IMR-90 (cell line): ENCODE results near the gene OPN4. TPM values are rescaled to one million over a fixed set of nuclear protein-coding genes. Genes with fewer than 3 reads are reported as not detected.

ENCODE experiments used
- ATAC-seq: fragments of 200-7000 bp; cut with Tn5 transposase; 2 replicates; pipeline ENCODE4 v1.9.1; 2020; ENCODE audit warnings: low read depth, mild to moderate bottlenecking, moderate library complexity
- BruUV-seq: library from RNA; stranded (reverse); fragments of 400-500 nt; replicated peaks from 2 replicates; lab custom pipeline; 2021; lab: Mats Ljungman, UMichigan
- CTCF ChIA-PET: fragments of 300-600 bp; formaldehyde crosslinking; extraction: SDS; loops from one replicate; lab custom pipeline; 2021; ENCODE audit warnings: antibody characterized with exemption; lab: Yijun Ruan, JAX
- POLR2A ChIA-PET: fragments of 300-600 bp; sonication (Branson Sonifier 250); formaldehyde crosslinking; loops from one replicate; lab custom pipeline; 2022; ENCODE audit warnings: antibody characterized with exemption; ENCODE audit not compliant: unreplicated experiment; lab: Charles Lee
- DNase-seq: peaks from one replicate; pipeline ENCODE4 v3.0.0; 2013
- H2AFZ ChIP-seq: replicated peaks from 2 replicates; pipeline ENCODE3; 2013; ENCODE audit warnings: low read length, mild to moderate bottlenecking; ENCODE audit not compliant: poor library complexity
- H2AK5ac ChIP-seq: 2 replicates; pipeline ENCODE4 v1.6.1; 2013; ENCODE audit warnings: low read depth, low read length, inconsistent platforms
- H2AK9ac ChIP-seq: replicated peaks from 2 replicates; pipeline ENCODE3; 2013; ENCODE audit warnings: mild to moderate bottlenecking, low read depth, low read length, moderate library complexity; ENCODE audit not compliant: poor library complexity
- H2BK120ac ChIP-seq: 2 replicates; pipeline ENCODE4 v1.6.1; 2013; ENCODE audit warnings: low read depth, low read length, inconsistent platforms
- H2BK15ac ChIP-seq: 3 replicates; pipeline ENCODE4 v1.6.1; 2013; ENCODE audit warnings: low read depth, low read length, inconsistent platforms
- H2BK20ac ChIP-seq: 2 replicates; pipeline ENCODE4 v1.6.1; 2013; ENCODE audit warnings: low read depth, mild to moderate bottlenecking, inconsistent platforms, low read length, moderate library complexity
- H2BK5ac ChIP-seq: 2 replicates; pipeline ENCODE4 v1.6.1; 2013; ENCODE audit warnings: mild to moderate bottlenecking, low read depth, low read length, inconsistent platforms; ENCODE audit not compliant: poor library complexity, severe bottlenecking
- H3K14ac ChIP-seq: replicated peaks from 2 replicates; pipeline ENCODE4 v1.6.1; 2013; ENCODE audit warnings: low read depth, low read length, inconsistent platforms
- H3K18ac ChIP-seq: 2 replicates; pipeline ENCODE4 v1.6.1; 2013; ENCODE audit warnings: low read depth, low read length, control low read depth
- H3K23ac ChIP-seq: 2 replicates; pipeline ENCODE4 v1.6.1; 2013; ENCODE audit warnings: low read depth, low read length, inconsistent platforms
- H3K27ac ChIP-seq: 2 replicates; pipeline ENCODE4 v1.5.1; 2013; ENCODE audit warnings: mild to moderate bottlenecking, control low read depth, low read length; ENCODE audit not compliant: insufficient read depth
- H3K27me3 ChIP-seq: 2 replicates; pipeline ENCODE4 v1.6.1; 2013; ENCODE audit warnings: low read length; ENCODE audit not compliant: control insufficient read depth, insufficient read depth
- H3K36me3 ChIP-seq: 2 replicates; pipeline ENCODE4 v1.6.1; 2013; ENCODE audit warnings: low read length, mixed read lengths; ENCODE audit not compliant: control insufficient read depth, insufficient read depth
- H3K4ac ChIP-seq: 2 replicates; pipeline ENCODE4 v1.6.1; 2013; ENCODE audit warnings: low read depth, low read length, inconsistent platforms
- H3K4me1 ChIP-seq: 2 replicates; pipeline ENCODE4 v1.6.1; 2013; ENCODE audit warnings: low read length, mixed read lengths; ENCODE audit not compliant: control insufficient read depth, insufficient read depth
- H3K4me2 ChIP-seq: 2 replicates; pipeline ENCODE4 v1.6.1; 2013; ENCODE audit warnings: low read depth, mild to moderate bottlenecking, control low read depth, low read length, moderate library complexity
- H3K4me3 ChIP-seq: 2 replicates; pipeline ENCODE4 v1.5.1; 2013; ENCODE audit warnings: low read depth, mild to moderate bottlenecking, control low read depth, low read length, moderate library complexity; ENCODE audit not compliant: insufficient read depth
- H3K56ac ChIP-seq: 2 replicates; pipeline ENCODE4 v1.6.1; 2013; ENCODE audit warnings: low read length, inconsistent platforms; ENCODE audit not compliant: insufficient read depth; ENCODE audit errors: extremely low read depth
- H3K79me1 ChIP-seq, 2 experiments: 2 replicates each; pipeline ENCODE4 v1.6.1; 2013; ENCODE audit warnings: low read length in 2 of 2, inconsistent platforms in 1 of 2, low read depth in 1 of 2
- H3K9ac ChIP-seq: 2 replicates; pipeline ENCODE4 v1.6.1; 2013; ENCODE audit warnings: low read depth, low read length, control low read depth
- H3K9me1 ChIP-seq: 2 replicates; pipeline ENCODE4 v1.6.1; 2013; ENCODE audit warnings: low read length, inconsistent platforms; ENCODE audit not compliant: insufficient read depth
- H3K9me3 ChIP-seq: 2 replicates; pipeline ENCODE4 v1.6.1; 2013; ENCODE audit warnings: low read length; ENCODE audit not compliant: control insufficient read depth, insufficient read depth
- H4K20me1 ChIP-seq: 2 replicates; pipeline ENCODE4 v1.6.1; 2013; ENCODE audit warnings: low read length, inconsistent platforms; ENCODE audit not compliant: insufficient read depth
- H4K5ac ChIP-seq: 2 replicates; pipeline ENCODE4 v1.6.1; 2013; ENCODE audit warnings: mild to moderate bottlenecking, low read depth, low read length, control low read depth
- H4K8ac ChIP-seq, 2 experiments: 2 replicates each; pipeline ENCODE4 v1.6.1; 2013; ENCODE audit warnings: low read depth in 2 of 2, low read length in 2 of 2, control low read depth in 1 of 2, inconsistent platforms in 1 of 2
- H4K91ac ChIP-seq: 2 replicates; pipeline ENCODE4 v1.6.1; 2013; ENCODE audit warnings: low read depth, low read length, inconsistent platforms; ENCODE audit not compliant: insufficient read depth
- BHLHE40 ChIP-seq: fragments of 150-350 bp; IDR thresholded peaks from 2 replicates; pipeline ENCODE4 v1.6.1; 2016; ENCODE audit warnings: mild to moderate bottlenecking, low read depth, low read length
- FOS ChIP-seq: fragments of 150-350 bp; IDR thresholded peaks from 2 replicates; pipeline ENCODE4 v1.6.1; 2016; ENCODE audit warnings: low read depth, low read length
- RCOR1 ChIP-seq: IDR thresholded peaks from 2 replicates; pipeline ENCODE4 v1.6.1; 2012; ENCODE audit warnings: mild to moderate bottlenecking, low read length, improper control_type of control experiment; ENCODE audit not compliant: insufficient replicate concordance
- SMC3 ChIP-seq: fragments of 150-350 bp; IDR thresholded peaks from 2 replicates; pipeline ENCODE4 v1.6.1; 2016; ENCODE audit warnings: low read depth, mild to moderate bottlenecking, antibody characterized with exemption, low read length, moderate library complexity
- WGBS, 2 experiments: methylation state at CpG; one replicate each; pipeline versions ENCODE4 v1.1.5 to v1.1.7; 2013; ENCODE audit warnings: missing lambda C conversion rate in 2 of 2; ENCODE audit not compliant: insufficient read length in 1 of 2; ENCODE audit errors: extremely low coverage in 2 of 2; 5-methylcytosine and 5-hydroxymethylcytosine counted together
- dilution Hi-C: fragments of 300-500 bp; cut with HindIII; formaldehyde crosslinking; loops from one replicate; pipeline ENCODE4 v1.14.3; 2018; ENCODE audit warnings: low sequenced_read_pairs; ENCODE audit not compliant: unreplicated experiment
- in situ Hi-C: fragments of 300-500 bp; cut with MboI; formaldehyde crosslinking; loops from 3 replicates; pipeline ENCODE4 v1.14.3; 2019; ENCODE audit warnings: low sequenced_read_pairs, inconsistent platforms, mixed read lengths
- intact Hi-C: fragments of 100-400 bp; cut with micrococcal nuclease; formaldehyde crosslinking; loops from 2 replicates; pipeline ENCODE4 v1.10.0; 2022
- polyA plus RNA-seq, 3 experiments: library from polyadenylated mRNA; depleted of rRNA; stranded (reverse); fragments of >200 nt; gene quantifications; 2 replicates each; pipeline ENCODE4 v1.2.3, GENCODE V29; 2012; ENCODE audit warnings: low replicate concordance in 1 of 3
- total RNA-seq: library from RNA; depleted of rRNA; stranded (reverse); fragments of >200 nt; gene quantifications from 2 replicates; pipeline ENCODE4 v1.2.3, GENCODE V29; 2012
- TF ChIP-seq, protein P1 (sequence below): fragments of 150-350 bp; IDR thresholded peaks from 2 replicates; pipeline ENCODE4 v1.6.1; 2016; ENCODE audit warnings: low read depth, mild to moderate bottlenecking, low read length, moderate library complexity, borderline replicate concordance
- TF ChIP-seq, protein P2 (sequence below): conservative IDR thresholded peaks from 2 replicates; pipeline ENCODE4 v1.5.1; 2012; ENCODE audit warnings: mild to moderate bottlenecking, low read depth, low read length, improper control_type of control experiment

Gene OPN4
- total and polyA plus RNA-seq, 2 of the 4 experiments (the other 2 are of a cell fraction) = 0.03 TPM; not detected in 1

DNA sequence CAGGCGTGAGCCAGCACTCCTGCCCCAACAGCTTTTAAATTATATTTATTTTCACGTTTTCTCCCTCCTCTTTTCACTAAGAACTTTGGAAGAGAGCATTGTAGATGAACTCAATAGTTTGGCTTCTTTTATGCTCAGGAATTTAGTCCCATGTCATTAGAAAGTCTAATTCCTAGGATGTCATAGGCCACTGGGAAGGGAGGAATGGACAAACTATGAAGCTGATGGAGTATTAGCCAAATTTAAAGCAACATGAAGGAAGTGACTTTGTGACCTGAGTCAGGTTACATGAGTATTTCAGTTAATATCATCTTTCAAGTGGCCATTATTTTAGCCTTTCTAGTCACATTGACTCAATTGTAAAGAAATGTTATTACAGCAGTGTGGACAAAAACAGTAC, 18.0 kb upstream of the OPN4 start:
- in situ Hi-C loops (no loop called here), dilution Hi-C loops (no loop called here), intact Hi-C loops (no loop called here)
- Histone ChIP-seq H3K79me1 (no peaks in the 10 kb centered on the region), H4K20me1 (no peaks in the 10 kb centered on the region), H4K5ac (no peak overlapping the region), H2BK20ac (no peak overlapping the region), H2BK5ac (peak overlapping the region; percentile 72), H2BK15ac (no peak overlapping the region), H4K8ac (no peak overlapping the region), H2AK9ac (no peak overlapping the region), H3K4me1 (peaks cover 10% of the 10 kb centered on the region), H4K91ac (no peak overlapping the region), H3K27me3 (no peaks in the 10 kb centered on the region), H3K27ac (no peak overlapping the region), H3K56ac (no peak overlapping the region), H3K9ac (no peak overlapping the region), H3K4ac (peak overlapping the region; percentile 37; the same call in 1 of the 2 replicates), H3K9me3 (no peaks in the 10 kb centered on the region), H3K9me1 (no peaks in the 10 kb centered on the region; the same call in 1 of the 2 replicates), H3K14ac (no peak overlapping the region), H2AFZ (no peak overlapping the region), H3K4me3 (no peak overlapping the region), H3K4me2 (no peak overlapping the region), H3K23ac (no peak overlapping the region), H2AK5ac (no peak overlapping the region), H2BK120ac (0 out of 2 replicates have a peak overlapping the region, but pooled peaks have one; percentile 57), H3K36me3 (no peaks in the 10 kb centered on the region), H3K18ac (peak overlapping the region; percentile 9; the same call in 1 of the 2 replicates)
- no peak for ATAC-seq
- ChIA-PET CTCF (interaction anchor here (1.2 kb wide), 1 partner anchor 18 kb away, joined by 3 read pairs; the partner anchor contains the start of gene OPN4), POLR2A (no interaction called here)
- no TSS peak for BruUV-seq
- WGBS, 2 experiments = no CpG with 5 or more reads among the region's 2 CpGs
- TF ChIP-seq, protein P1, sequence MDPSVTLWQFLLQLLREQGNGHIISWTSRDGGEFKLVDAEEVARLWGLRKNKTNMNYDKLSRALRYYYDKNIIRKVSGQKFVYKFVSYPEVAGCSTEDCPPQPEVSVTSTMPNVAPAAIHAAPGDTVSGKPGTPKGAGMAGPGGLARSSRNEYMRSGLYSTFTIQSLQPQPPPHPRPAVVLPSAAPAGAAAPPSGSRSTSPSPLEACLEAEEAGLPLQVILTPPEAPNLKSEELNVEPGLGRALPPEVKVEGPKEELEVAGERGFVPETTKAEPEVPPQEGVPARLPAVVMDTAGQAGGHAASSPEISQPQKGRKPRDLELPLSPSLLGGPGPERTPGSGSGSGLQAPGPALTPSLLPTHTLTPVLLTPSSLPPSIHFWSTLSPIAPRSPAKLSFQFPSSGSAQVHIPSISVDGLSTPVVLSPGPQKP = no peak
- TF ChIP-seq FOS = no peak
- no peak for TF ChIP-seq RCOR1
- no peak for TF ChIP-seq BHLHE40
- TF ChIP-seq, protein P2, sequence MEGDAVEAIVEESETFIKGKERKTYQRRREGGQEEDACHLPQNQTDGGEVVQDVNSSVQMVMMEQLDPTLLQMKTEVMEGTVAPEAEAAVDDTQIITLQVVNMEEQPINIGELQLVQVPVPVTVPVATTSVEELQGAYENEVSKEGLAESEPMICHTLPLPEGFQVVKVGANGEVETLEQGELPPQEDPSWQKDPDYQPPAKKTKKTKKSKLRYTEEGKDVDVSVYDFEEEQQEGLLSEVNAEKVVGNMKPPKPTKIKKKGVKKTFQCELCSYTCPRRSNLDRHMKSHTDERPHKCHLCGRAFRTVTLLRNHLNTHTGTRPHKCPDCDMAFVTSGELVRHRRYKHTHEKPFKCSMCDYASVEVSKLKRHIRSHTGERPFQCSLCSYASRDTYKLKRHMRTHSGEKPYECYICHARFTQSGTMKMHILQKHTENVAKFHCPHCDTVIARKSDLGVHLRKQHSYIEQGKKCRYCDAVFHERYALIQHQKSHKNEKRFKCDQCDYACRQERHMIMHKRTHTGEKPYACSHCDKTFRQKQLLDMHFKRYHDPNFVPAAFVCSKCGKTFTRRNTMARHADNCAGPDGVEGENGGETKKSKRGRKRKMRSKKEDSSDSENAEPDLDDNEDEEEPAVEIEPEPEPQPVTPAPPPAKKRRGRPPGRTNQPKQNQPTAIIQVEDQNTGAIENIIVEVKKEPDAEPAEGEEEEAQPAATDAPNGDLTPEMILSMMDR = no peak
- TF ChIP-seq SMC3 = no peak
- DNase-seq = no peak
